Subcutaneous adipose tissue (tissue), 4 donors: ENCODE data around the gene PIKFYVE. TPM values are rescaled to one million over a fixed set of nuclear protein-coding genes. Genes with fewer than 3 reads are reported as not detected.

Experiments
- CTCF ChIP-seq: fragments of 450-650 bp; IDR thresholded peaks from one replicate; pipeline ENCODE4 v1.5.1; 2016; ENCODE audit warnings: low read depth, mild to moderate bottlenecking, control low read depth, antibody characterized with exemption, moderate library complexity
- total RNA-seq, 4 donors: library from RNA; depleted of rRNA; stranded (reverse); fragments of >200 nt; gene quantifications; one replicate each; pipeline ENCODE4 v1.1.0, GENCODE V29; 2016

The PIKFYVE gene
- total RNA-seq, 4 donors from 2014 or later: 37.5 to 55.3 (median 43.3) TPM

GRCh38 chr2:208311321-208311720 is 45.3 kb downstream of the PIKFYVE start:
- no peak for TF ChIP-seq CTCF

- no peak for TF ChIP-seq CTCF
Observed at GRCh38 chr2:208311954-208312353, 45.9 kb downstream of the PIKFYVE start.

GRCh38 chr2:208315081-208315788 is 49.2 kb downstream of the PIKFYVE start:
- no peak for TF ChIP-seq CTCF

GRCh38 chr2:208318127-208318526 is 52.1 kb downstream of the PIKFYVE start:
- no peak for TF ChIP-seq CTCF

- no peak for TF ChIP-seq CTCF
Observed at GRCh38 chr2:208319391-208319790, 53.3 kb downstream of the PIKFYVE start.

GRCh38 chr2:208320686-208321085 is 54.6 kb downstream of the PIKFYVE start:
- no peak for TF ChIP-seq CTCF

- TF ChIP-seq CTCF: no peak
Observed at GRCh38 chr2:208326016-208326415, 60.0 kb downstream of the PIKFYVE start.
